HCT116 (cell line): ENCODE data around the gene SURF6. TPM values are rescaled to one million over a fixed set of nuclear protein-coding genes. Genes with fewer than 3 reads are reported as not detected.

Experiments
- ATAC-seq: fragments of 200-7000 bp; cut with Tn5 transposase; 2 replicates; pipeline ENCODE4 v1.9.1; 2020; ENCODE audit warnings: mild to moderate bottlenecking, moderate library complexity
- BruUV-seq: library from RNA; stranded (reverse); fragments of 400-500 nt; replicated peaks from 2 replicates; lab custom pipeline; 2021; lab: Mats Ljungman, UMichigan
- CTCF ChIA-PET: fragments of 300-600 bp; sonication (Branson Sonifier 250); formaldehyde crosslinking; loops from one replicate; lab custom pipeline; 2021; ENCODE audit warnings: antibody characterized with exemption; lab: Charles Lee
- POLR2A ChIA-PET: fragments of 300-600, 350-600 bp; sonication (Branson Sonifier 250); formaldehyde crosslinking; loops from one replicate; lab custom pipeline; 2021; ENCODE audit warnings: antibody characterized with exemption; lab: Charles Lee
- RAD21 ChIA-PET, 2 experiments: fragments of 300-600 bp; sonication (Branson Sonifier 250); formaldehyde crosslinking; loops; one replicate each; lab custom pipeline; 2023; ENCODE audit warnings: low total read pairs in 2 of 2; ENCODE audit not compliant: uncharacterized antibody in 2 of 2, unreplicated experiment in 2 of 2, low non-redundant PET in 1 of 2; lab: Charles Lee
- DNase-seq: peaks from one replicate; pipeline ENCODE4 v3.0.0-alpha.2; 2010; ENCODE audit warnings: low read depth, low spot score
- H2AFZ ChIP-seq: fragments of 200-600 bp; shearing (Covaris generic), sonication (generic); 2 replicates; pipeline ENCODE4 v1.6.1; 2017; ENCODE audit warnings: low read depth, mixed run types, mixed read lengths, antibody characterized with exemption, low read length; ENCODE audit not compliant: poor library complexity, severe bottlenecking
- H3K27ac ChIP-seq: 2 replicates; pipeline ENCODE4 v1.5.1; 2012; ENCODE audit warnings: low read depth, low read length
- H3K27me3 ChIP-seq: fragments of 200-600 bp; sonication (generic); 2 replicates; pipeline ENCODE4 v1.6.1; 2016; ENCODE audit warnings: mixed run types, low read length, mixed read lengths; ENCODE audit not compliant: insufficient read depth
- H3K36me3 ChIP-seq, 2 experiments: fragments of 200-500 bp in 1 of 2; fragments of 200-600 bp in 1 of 2; sonication (Bioruptor generic) in 1 of 2; sonication (generic) in 1 of 2; 2 replicates each; pipeline versions ENCODE4 v1.5.1 to v1.6.1; 2014 to 2016; ENCODE audit warnings: low read length in 2 of 2, inconsistent platforms in 1 of 2, mixed read lengths in 1 of 2, mixed run types in 1 of 2; ENCODE audit not compliant: insufficient read depth in 2 of 2, control insufficient read depth in 1 of 2
- H3K4me1 ChIP-seq, 2 experiments: fragments of 200-600 bp in 1 of 2; sonication (generic) in 1 of 2; 2 replicates each; pipeline versions ENCODE4 v1.5.1 to v1.6.1; 2012 to 2017; ENCODE audit warnings: low read length in 2 of 2, inconsistent platforms in 1 of 2, mild to moderate bottlenecking in 1 of 2, mixed read lengths in 1 of 2, mixed run types in 1 of 2, moderate library complexity in 1 of 2; ENCODE audit not compliant: insufficient read depth in 2 of 2, control insufficient read depth in 1 of 2
- H3K4me2 ChIP-seq: fragments of 200-600 bp; sonication (generic); 2 replicates; pipeline ENCODE4 v1.6.1; 2017; ENCODE audit warnings: mixed run types, low read length, mixed read lengths
- H3K4me3 ChIP-seq, 2 experiments: fragments of 200-600 bp in 1 of 2; sonication (generic) in 1 of 2; replicated peaks in 1 of 2; 2 replicates each; pipeline ENCODE4 v1.5.1; 2011 to 2016; ENCODE audit warnings: low read length in 2 of 2, control low read depth in 1 of 2, low read depth in 1 of 2, mild to moderate bottlenecking in 1 of 2, mixed read lengths in 1 of 2, mixed run types in 1 of 2
- H3K79me2 ChIP-seq: fragments of 200-600 bp; sonication (generic); 2 replicates; pipeline ENCODE4 v1.6.1; 2017; ENCODE audit warnings: mild to moderate bottlenecking, mixed run types, low read length, moderate library complexity, mixed read lengths; ENCODE audit not compliant: insufficient read depth
- H3K9ac ChIP-seq: fragments of 200-600 bp; sonication (generic); 2 replicates; pipeline ENCODE4 v1.6.1; 2016; ENCODE audit warnings: low read length, mixed read lengths
- H3K9me2 ChIP-seq: fragments of 200-600 bp; sonication (generic), shearing (Covaris generic); 2 replicates; pipeline ENCODE4 v1.6.1; 2017; ENCODE audit warnings: mixed run types, mild to moderate bottlenecking, moderate library complexity; ENCODE audit not compliant: insufficient read depth
- H3K9me3 ChIP-seq, 2 experiments: fragments of 200-500 bp in 1 of 2; fragments of 200-600 bp in 1 of 2; sonication (Bioruptor generic) in 1 of 2; sonication (generic) in 1 of 2; 2 replicates each; pipeline ENCODE4 v1.6.1; 2014 to 2017; ENCODE audit warnings: low read length in 2 of 2, mixed read lengths in 2 of 2, inconsistent platforms in 1 of 2, low read depth in 1 of 2, mild to moderate bottlenecking in 1 of 2, mixed run types in 1 of 2, moderate library complexity in 1 of 2; ENCODE audit not compliant: control insufficient read depth in 1 of 2, insufficient read depth in 1 of 2
- H4K20me1 ChIP-seq: fragments of 200-600 bp; sonication (generic), shearing (Covaris generic); 2 replicates; pipeline ENCODE4 v1.6.1; 2017; ENCODE audit warnings: mixed run types, mild to moderate bottlenecking, moderate library complexity; ENCODE audit not compliant: insufficient read depth
- ELF1 ChIP-seq: IDR thresholded peaks from 2 replicates; pipeline ENCODE4 v1.6.1; 2012; ENCODE audit warnings: low read depth, borderline replicate concordance
- EZH2 ChIP-seq: fragments of 200-600 bp; sonication (generic); IDR thresholded peaks from 2 replicates; pipeline ENCODE4 v1.6.1; 2017; ENCODE audit warnings: antibody characterized with exemption, mixed run types
- FOSL1 ChIP-seq: IDR thresholded peaks from 2 replicates; pipeline ENCODE4 v1.6.1; 2012; ENCODE audit warnings: low read depth
- JUND ChIP-seq: IDR thresholded peaks from 2 replicates; pipeline ENCODE4 v1.6.1; 2012
- POLR2A ChIP-seq: IDR thresholded peaks from 2 replicates; pipeline ENCODE4 v1.7.0; 2011; ENCODE audit warnings: borderline replicate concordance; ENCODE audit not compliant: insufficient read depth, insufficient read length; ENCODE audit errors: extremely low read depth
- POLR2AphosphoS5 ChIP-seq: IDR thresholded peaks from 2 replicates; pipeline ENCODE4 v1.6.1; 2011; ENCODE audit warnings: mild to moderate bottlenecking, low read depth, low read length, moderate library complexity
- SIN3A ChIP-seq: IDR thresholded peaks from 2 replicates; pipeline ENCODE4 v1.6.1; 2012; ENCODE audit warnings: low read depth
- SRF ChIP-seq: IDR thresholded peaks from 2 replicates; pipeline ENCODE4 v1.6.1; 2012; ENCODE audit warnings: low read depth
- YY1 ChIP-seq: IDR thresholded peaks from 2 replicates; pipeline ENCODE4 v1.6.1; 2011; ENCODE audit warnings: low read length, low read depth, moderate library complexity, mild to moderate bottlenecking; ENCODE audit not compliant: insufficient replicate concordance; ENCODE audit errors: extremely low read depth
- ZFX ChIP-seq: fragments of 450-650 bp; IDR thresholded peaks from 2 replicates; pipeline ENCODE4 v1.6.1; 2017
- ZNF274 ChIP-seq: fragments of 200-500 bp; sonication (Bioruptor generic); IDR thresholded peaks from 2 replicates; pipeline ENCODE4 v1.6.1; 2014; ENCODE audit warnings: mild to moderate bottlenecking, low read depth, low read length, inconsistent platforms
- intact Hi-C: fragments of 100-400 bp; cut with micrococcal nuclease; formaldehyde crosslinking; loops from 2 replicates; pipeline ENCODE4 v1.10.0; 2022
- total RNA-seq: library from RNA; stranded (reverse); gene quantifications from one replicate; pipeline ENCODE4 v1.2.1, GENCODE V29; 2021; ENCODE audit not compliant: unreplicated experiment
- TF ChIP-seq, protein P1 (sequence below): IDR thresholded peaks from 2 replicates; pipeline ENCODE4 v1.6.1; 2012; ENCODE audit warnings: low read depth
- TF ChIP-seq, protein P2 (sequence below), 3 experiments: fragments of 200-600 bp in 1 of 3; sonication (generic) in 1 of 3; IDR thresholded peaks in 2 of 3; conservative IDR thresholded peaks in 1 of 3; 2 replicates each; pipeline ENCODE4 v1.5.1; 2012 to 2017; ENCODE audit warnings: low read depth in 2 of 3, low read length in 2 of 3, antibody characterized with exemption in 1 of 3, borderline replicate concordance in 1 of 3, control low read depth in 1 of 3, mild to moderate bottlenecking in 1 of 3, mixed read lengths in 1 of 3, mixed run types in 1 of 3, moderate library complexity in 1 of 3; ENCODE audit not compliant: insufficient read depth in 1 of 3

Gene SURF6
- total RNA-seq, 1 experiment from 2014 or later, result 30.1 TPM

DNA sequence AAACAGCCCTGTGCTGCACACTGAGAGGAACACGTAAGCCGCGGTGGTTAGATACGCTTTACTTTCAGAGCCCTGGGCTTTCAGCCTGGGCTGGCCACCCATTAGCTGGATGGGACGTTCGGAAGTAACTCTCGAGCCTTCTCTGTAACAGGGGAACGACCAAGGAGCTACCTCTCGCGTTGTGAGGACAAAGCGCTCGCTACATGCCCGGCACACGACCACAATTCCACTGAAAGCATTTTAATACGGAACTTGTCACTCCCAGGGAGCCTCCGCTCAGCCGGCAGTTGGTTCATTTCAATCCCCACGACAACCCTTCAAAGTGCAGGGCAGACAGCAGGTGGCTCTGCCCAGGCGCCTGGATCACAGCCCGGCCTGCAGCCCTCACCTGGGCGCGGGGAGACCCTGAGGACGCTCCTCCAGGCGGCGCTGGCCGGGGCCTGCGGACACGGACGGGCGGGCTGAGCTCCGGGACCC, 19.9 kb upstream of the SURF6 start:
- DNase-seq (no peak), ATAC-seq (peak; percentile 43)
- intact Hi-C loops, result loop anchor here (5.0 to 10.0 kb wide), 2 partner anchors 131 to 639 kb away; partner anchors contain the start of gene VAV2
- Histone ChIP-seq H4K20me1 (peaks cover 10% of the 10 kb centered on the region; the same call in 1 of the 2 replicates), H3K9me2 (no peaks in the 10 kb centered on the region), H3K9ac (peak overlapping the region; percentile 84), H3K9me3 (no peaks in the 10 kb centered on the region), H3K36me3 (peaks cover 21 to 34% of the 10 kb centered on the region in 2 experiments), H3K4me2 (peak overlapping the region; percentile 84), H3K4me1 (peaks cover 7 to 24% of the 10 kb centered on the region in 2 experiments; a peak in 3 of 4 replicates), H3K27ac (peak overlapping the region; percentile 61), H3K27me3 (no peaks in the 10 kb centered on the region), H2AFZ (no peak overlapping the region), H3K79me2 (peaks cover 52% of the 10 kb centered on the region), H3K4me3 (peak overlapping the region; percentile 87 to 96)
- ChIA-PET POLR2A (interaction anchor here (1.3 to 2.0 kb wide), 5 partner anchors 8 to 19 kb away, joined by 4 to 15 read pairs (median 7); partner anchors contain the start of genes MED22 and RPL7A), CTCF (interaction anchor here (1.1 to 1.5 kb wide), 2 partner anchors 131 to 170 kb away, joined by 4 read pairs; no protein-coding TSS in a partner anchor), RAD21 (interaction anchor here in 1 of 2 experiments (0.8 kb wide), 1 partner anchor 166 kb away, joined by 6 read pairs; no protein-coding TSS in a partner anchor)
- BruUV-seq, result TSS peak; percentile 52
- TF ChIP-seq SIN3A (no peak), FOSL1 (no peak), ZFX (peak; percentile 47; the same call in 1 of the 2 replicates)
- TF ChIP-seq, all 23 proteins: peak for 1

DNA sequence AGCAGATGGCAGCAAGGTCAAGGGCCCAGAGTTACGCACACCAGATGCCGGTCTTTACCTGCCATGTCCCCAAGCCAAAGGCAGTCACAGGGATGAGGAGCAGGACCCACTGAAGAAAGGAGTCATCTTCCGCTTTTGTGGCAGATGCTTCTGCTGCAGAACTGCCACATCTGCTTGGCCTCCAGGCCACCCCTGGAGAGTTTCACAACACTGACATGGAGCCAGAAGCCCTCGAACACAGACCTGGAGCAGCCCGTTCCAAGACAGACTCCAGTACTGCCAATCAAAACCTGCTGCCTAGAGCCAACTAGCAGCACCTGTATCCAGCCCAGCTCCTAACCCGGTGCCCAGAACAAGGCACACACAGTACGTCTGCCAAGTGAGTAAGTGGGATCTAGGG, 18.8 kb upstream of the SURF6 start:
- BruUV-seq, result no TSS peak
- ChIA-PET RAD21 (interaction anchor here in 1 of 2 experiments (0.6 kb wide), 1 partner anchor 48 kb away, joined by 4 read pairs; no protein-coding TSS in a partner anchor), POLR2A (no interaction called here)
- DNase-seq, result no peak
- Histone ChIP-seq H3K4me3 (peak overlapping the region in 1 of 2 experiments; percentile 96; a peak in 3 of 4 replicates), H3K9me3 (no peaks in the 10 kb centered on the region), H3K27ac (no peak overlapping the region), H2AFZ (no peak overlapping the region), H3K9me2 (no peaks in the 10 kb centered on the region), H3K9ac (no peak overlapping the region)
- intact Hi-C loops, result loop anchor here (5.0 to 10.0 kb wide), 2 partner anchors 133 to 640 kb away; partner anchors contain the start of gene VAV2
- TF ChIP-seq, protein P1, sequence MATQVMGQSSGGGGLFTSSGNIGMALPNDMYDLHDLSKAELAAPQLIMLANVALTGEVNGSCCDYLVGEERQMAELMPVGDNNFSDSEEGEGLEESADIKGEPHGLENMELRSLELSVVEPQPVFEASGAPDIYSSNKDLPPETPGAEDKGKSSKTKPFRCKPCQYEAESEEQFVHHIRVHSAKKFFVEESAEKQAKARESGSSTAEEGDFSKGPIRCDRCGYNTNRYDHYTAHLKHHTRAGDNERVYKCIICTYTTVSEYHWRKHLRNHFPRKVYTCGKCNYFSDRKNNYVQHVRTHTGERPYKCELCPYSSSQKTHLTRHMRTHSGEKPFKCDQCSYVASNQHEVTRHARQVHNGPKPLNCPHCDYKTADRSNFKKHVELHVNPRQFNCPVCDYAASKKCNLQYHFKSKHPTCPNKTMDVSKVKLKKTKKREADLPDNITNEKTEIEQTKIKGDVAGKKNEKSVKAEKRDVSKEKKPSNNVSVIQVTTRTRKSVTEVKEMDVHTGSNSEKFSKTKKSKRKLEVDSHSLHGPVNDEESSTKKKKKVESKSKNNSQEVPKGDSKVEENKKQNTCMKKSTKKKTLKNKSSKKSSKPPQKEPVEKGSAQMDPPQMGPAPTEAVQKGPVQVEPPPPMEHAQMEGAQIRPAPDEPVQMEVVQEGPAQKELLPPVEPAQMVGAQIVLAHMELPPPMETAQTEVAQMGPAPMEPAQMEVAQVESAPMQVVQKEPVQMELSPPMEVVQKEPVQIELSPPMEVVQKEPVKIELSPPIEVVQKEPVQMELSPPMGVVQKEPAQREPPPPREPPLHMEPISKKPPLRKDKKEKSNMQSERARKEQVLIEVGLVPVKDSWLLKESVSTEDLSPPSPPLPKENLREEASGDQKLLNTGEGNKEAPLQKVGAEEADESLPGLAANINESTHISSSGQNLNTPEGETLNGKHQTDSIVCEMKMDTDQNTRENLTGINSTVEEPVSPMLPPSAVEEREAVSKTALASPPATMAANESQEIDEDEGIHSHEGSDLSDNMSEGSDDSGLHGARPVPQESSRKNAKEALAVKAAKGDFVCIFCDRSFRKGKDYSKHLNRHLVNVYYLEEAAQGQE, result no peak
- TF ChIP-seq, protein P2, sequence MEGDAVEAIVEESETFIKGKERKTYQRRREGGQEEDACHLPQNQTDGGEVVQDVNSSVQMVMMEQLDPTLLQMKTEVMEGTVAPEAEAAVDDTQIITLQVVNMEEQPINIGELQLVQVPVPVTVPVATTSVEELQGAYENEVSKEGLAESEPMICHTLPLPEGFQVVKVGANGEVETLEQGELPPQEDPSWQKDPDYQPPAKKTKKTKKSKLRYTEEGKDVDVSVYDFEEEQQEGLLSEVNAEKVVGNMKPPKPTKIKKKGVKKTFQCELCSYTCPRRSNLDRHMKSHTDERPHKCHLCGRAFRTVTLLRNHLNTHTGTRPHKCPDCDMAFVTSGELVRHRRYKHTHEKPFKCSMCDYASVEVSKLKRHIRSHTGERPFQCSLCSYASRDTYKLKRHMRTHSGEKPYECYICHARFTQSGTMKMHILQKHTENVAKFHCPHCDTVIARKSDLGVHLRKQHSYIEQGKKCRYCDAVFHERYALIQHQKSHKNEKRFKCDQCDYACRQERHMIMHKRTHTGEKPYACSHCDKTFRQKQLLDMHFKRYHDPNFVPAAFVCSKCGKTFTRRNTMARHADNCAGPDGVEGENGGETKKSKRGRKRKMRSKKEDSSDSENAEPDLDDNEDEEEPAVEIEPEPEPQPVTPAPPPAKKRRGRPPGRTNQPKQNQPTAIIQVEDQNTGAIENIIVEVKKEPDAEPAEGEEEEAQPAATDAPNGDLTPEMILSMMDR (IDR thresholded peaks at IDR 0.05 in 2 of 3, conservative IDR thresholded peaks at IDR 0.05 in 1 of 3; ENCODE audit: borderline replicate concordance in 1 of 3, insufficient read depth in 1 of 3, low read depth in 2 of 3, low read length in 2 of 3), result no peak
- TF ChIP-seq JUND, result no peak
- TF ChIP-seq SRF, result no peak
- TF ChIP-seq ELF1, result no peak
- TF ChIP-seq YY1, result no peak
- no peak for TF ChIP-seq POLR2AphosphoS5
- no peak for TF ChIP-seq EZH2
- TF ChIP-seq POLR2A, result no peak
- no peak for TF ChIP-seq ZNF274
- TF ChIP-seq, all 23 proteins: peak for 0
- CTCF ChIA-PET, result interaction anchor here (1.1 kb wide), 1 partner anchor 169 kb away, joined by 4 read pairs; no protein-coding TSS in a partner anchor
- peaks cover 10% of the 10 kb centered on the region; the same call in 1 of the 2 replicates for H4K20me1 ChIP-seq
- peaks cover 62% of the 10 kb centered on the region for H3K79me2 ChIP-seq
- no peak for ATAC-seq
- no peaks in the 10 kb centered on the region for H3K27me3 ChIP-seq
- H3K4me2 ChIP-seq, result peak overlapping the region; percentile 84
- H3K4me1 ChIP-seq, result peaks cover 7 to 29% of the 10 kb centered on the region in 2 experiments; a peak in 3 of 4 replicates
- peaks cover 25 to 41% of the 10 kb centered on the region in 2 experiments for H3K36me3 ChIP-seq
